Measurements from ENCODE around the gene GPC2.

DNA sequence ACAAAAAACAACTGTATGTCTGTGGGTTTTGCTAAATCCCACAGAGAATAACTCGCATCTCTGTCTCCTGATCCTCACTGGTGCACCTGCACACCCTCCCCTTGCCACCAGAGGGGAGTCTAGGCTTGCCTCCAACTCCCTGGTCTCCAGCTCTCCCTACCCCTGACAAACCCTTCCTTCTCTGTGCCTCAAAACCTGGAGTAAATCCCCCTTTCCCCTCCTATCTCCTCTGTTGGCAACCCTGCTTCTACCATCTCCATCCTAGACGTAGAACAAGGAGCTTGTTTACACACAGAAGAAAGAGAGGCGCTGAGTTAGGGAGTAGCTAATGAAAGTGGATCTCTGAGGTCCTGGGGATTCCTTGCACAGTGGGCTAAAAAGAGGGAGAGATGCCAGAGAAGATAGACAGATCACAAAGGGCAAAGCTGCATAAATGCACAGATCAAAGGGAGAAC, 44.5 kb downstream of the GPC2 start:
- TF ChIP-seq, protein P1, sequence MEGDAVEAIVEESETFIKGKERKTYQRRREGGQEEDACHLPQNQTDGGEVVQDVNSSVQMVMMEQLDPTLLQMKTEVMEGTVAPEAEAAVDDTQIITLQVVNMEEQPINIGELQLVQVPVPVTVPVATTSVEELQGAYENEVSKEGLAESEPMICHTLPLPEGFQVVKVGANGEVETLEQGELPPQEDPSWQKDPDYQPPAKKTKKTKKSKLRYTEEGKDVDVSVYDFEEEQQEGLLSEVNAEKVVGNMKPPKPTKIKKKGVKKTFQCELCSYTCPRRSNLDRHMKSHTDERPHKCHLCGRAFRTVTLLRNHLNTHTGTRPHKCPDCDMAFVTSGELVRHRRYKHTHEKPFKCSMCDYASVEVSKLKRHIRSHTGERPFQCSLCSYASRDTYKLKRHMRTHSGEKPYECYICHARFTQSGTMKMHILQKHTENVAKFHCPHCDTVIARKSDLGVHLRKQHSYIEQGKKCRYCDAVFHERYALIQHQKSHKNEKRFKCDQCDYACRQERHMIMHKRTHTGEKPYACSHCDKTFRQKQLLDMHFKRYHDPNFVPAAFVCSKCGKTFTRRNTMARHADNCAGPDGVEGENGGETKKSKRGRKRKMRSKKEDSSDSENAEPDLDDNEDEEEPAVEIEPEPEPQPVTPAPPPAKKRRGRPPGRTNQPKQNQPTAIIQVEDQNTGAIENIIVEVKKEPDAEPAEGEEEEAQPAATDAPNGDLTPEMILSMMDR (IDR thresholded peaks at IDR 0.05): peak; percentile 37 to 52 (median 48)
- TF ChIP-seq POLR2A (IDR thresholded peaks at IDR 0.05): no peak
